ENCODE results near the gene HTR2A.

HTR2A gene

GRCh38 chr13:46896341-46897137, at the start of gene HTR2A:
Gene HTR2A, minus strand, starts transcription at chr13:46897053. Its CDS starts 1,147 bp downstream, at chr13:46895906.
- peak; percentile 13 for DNase-seq

GRCh38 chr13:46936525-46936924, 39.7 kb upstream of the HTR2A start:
- DNase-seq, result no peak

GRCh38 chr13:46934749-46935148, 37.9 kb upstream of the HTR2A start:
- DNase-seq, result no peak

- DNase-seq, result no peak
Measured at GRCh38 chr13:46926916-46927590, 30.2 kb upstream of the HTR2A start.

GRCh38 chr13:46925486-46925885, 28.6 kb upstream of the HTR2A start:
- no peak for DNase-seq

- no peak for DNase-seq
Measured at GRCh38 chr13:46914341-46914740, 17.5 kb upstream of the HTR2A start.

GRCh38 chr13:46913757-46914156, 16.9 kb upstream of the HTR2A start:
- DNase-seq, result no peak

GRCh38 chr13:46909042-46909441, 12.2 kb upstream of the HTR2A start:
- no peak for DNase-seq

GRCh38 chr13:46908501-46908900, 11.6 kb upstream of the HTR2A start:
- DNase-seq, result no peak

- no peak for DNase-seq
Measured at GRCh38 chr13:46906405-46906804, 9.6 kb upstream of the HTR2A start.

GRCh38 chr13:46905249-46905648, 8.4 kb upstream of the HTR2A start:
- no peak for DNase-seq

- DNase-seq, result no peak
Measured at GRCh38 chr13:46903748-46904147, 6.9 kb upstream of the HTR2A start.

- DNase-seq, result no peak
Measured at GRCh38 chr13:46901721-46902120, 4.9 kb upstream of the HTR2A start.

- no peak for DNase-seq
Measured at GRCh38 chr13:46899801-46900200, 2.9 kb upstream of the HTR2A start.

- no peak for DNase-seq
Measured at GRCh38 chr13:46895381-46895780, 1.5 kb downstream of the HTR2A start.

- DNase-seq, result no peak
Measured at GRCh38 chr13:46894568-46894967, 2.3 kb downstream of the HTR2A start.

GRCh38 chr13:46893798-46894560, 2.9 kb downstream of the HTR2A start:
- DNase-seq, result peak; percentile 76

GRCh38 chr13:46893221-46893740, 3.6 kb downstream of the HTR2A start:
- no peak for DNase-seq

- DNase-seq, result no peak
Measured at GRCh38 chr13:46885018-46885417, 11.8 kb downstream of the HTR2A start.

- DNase-seq, result no peak
Measured at GRCh38 chr13:46884531-46884930, 12.3 kb downstream of the HTR2A start.

- DNase-seq, result no peak
Measured at GRCh38 chr13:46881621-46882020, 15.2 kb downstream of the HTR2A start.

- DNase-seq, result no peak
Measured at GRCh38 chr13:46874006-46874405, 22.8 kb downstream of the HTR2A start.

- DNase-seq, result no peak
Measured at GRCh38 chr13:46871557-46871956, 25.3 kb downstream of the HTR2A start.

Measured in stimulated activated CD4-positive, alpha-beta T cell treated with anti-CD3 and anti-CD28 coated beads, Interleukin-15, amount 100 ng/mL, for 24 hours (primary cell).